NCI-H345 (cell line): ENCODE results near the gene PDPK1.
"Not testable (repeated sequence)": the region's sequence is repeated elsewhere in the genome, so short reads cannot be mapped to it uniquely, and the experiment has no call there.

Source experiments
- DNase-seq: peaks from one replicate; lab custom pipeline; 2025; lab: John Stamatoyannopoulos, UW

The PDPK1 gene

GRCh38 chr16:2611877-2612276 lies 74.1 kb downstream of the PDPK1 start:
- not testable (repeated sequence) for DNase-seq

- not testable (repeated sequence) for DNase-seq
Measured at GRCh38 chr16:2613251-2613650, 75.4 kb downstream of the PDPK1 start.

DNA sequence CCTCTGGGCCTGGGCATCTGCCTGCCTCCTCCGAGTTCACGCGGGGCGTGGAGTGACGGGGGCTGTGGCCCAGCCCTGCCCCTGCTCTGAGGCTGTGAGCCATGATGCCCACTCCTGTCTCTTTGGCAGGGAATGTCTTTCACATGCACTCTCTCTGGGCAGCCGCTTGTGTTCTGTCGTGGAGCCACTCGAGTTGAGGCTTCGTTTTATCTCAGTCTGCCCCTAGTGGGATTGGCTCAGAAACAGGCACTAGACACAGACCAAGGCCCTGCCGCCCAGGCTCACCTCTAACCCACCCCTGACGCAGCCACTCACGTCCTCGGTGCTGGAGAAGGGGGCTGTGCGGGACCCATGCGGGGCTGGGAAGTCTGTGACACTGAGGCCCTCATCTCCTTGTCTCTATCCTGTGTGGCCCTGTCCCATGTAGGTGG lies 77.0 kb downstream of the PDPK1 start:
- no peak for DNase-seq

DNA sequence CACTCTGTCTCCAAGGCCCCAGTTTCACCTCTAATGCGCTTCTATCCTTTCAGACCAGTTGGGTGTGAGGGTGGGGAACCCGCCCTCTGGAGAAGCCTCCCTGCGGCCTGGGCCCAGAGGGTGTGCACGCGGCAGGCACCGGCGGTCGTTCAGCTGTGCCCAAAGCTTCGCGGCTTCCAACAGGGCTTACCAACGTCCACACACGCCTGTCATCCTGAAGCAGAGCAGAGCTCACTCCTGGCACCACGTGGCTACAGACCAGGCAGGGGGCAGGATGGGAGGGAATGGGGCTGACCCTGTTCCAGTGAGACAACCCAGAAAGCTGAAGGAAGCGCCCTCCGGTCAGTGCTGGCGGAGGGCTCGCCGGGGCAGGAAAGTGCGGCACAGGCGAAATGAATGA lies 81.1 kb downstream of the PDPK1 start:
- not testable (repeated sequence) for DNase-seq

DNA sequence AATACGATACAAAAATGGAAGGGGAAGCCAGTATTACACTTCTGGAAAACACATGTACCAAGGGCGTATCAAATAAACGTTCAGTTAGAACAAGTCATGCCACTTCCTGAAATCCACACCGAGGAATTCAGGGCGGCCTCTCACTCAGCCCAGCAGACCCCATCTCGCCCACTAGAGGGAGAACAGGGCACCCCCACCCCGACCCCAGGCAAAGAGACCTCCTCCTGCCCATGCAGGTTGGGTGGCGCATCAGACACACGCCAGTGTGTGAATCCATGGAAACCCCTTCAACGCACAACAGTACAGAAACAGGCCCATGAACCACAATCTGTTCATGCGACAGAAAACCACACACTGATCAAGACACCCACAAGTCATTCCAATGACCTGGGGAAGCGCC lies 81.8 kb downstream of the PDPK1 start:
- not testable (repeated sequence) for DNase-seq

DNA sequence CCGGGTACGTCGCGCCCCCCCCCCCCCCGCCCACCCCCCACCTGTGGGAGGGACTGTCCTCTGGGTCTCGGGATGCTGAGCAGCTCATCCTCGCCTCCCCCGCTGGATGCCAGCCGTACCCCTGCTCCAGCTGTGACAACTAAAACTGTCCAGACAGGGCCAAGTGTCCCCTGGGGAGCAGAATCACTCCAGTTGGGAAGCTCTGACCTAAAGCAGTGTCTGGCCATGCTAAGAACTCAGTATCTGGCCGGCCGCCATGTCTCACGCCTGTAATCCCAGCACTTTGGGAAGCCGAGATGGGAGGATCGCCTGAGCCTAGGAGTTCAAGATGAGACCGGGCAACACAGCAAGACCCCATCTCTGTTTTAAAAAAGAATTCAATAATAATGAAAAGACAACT lies 83.0 kb downstream of the PDPK1 start:
- DNase-seq: not testable (repeated sequence)

DNA sequence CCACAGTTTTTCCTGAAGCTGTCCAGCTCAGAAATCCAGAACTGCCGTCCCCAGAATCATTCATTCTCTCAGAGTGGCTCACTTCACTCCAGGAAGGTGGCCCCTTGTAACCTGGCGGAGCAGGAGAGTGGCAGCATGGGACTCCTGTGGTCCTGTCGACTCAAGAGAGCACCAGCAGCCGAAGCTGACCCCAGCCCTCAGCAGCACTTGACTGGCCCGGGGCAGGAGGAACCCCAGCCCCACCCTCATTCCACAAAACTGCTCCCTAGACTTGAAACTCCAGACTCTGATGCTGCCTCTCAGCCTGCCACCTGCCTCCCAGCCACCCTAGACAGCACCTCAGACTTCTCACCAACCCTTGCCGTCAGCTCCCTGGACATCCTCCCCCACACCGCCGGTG lies 83.6 kb downstream of the PDPK1 start:
- DNase-seq: not testable (repeated sequence)

GRCh38 chr16:2627075-2627474 lies 89.3 kb downstream of the PDPK1 start:
- not testable (repeated sequence) for DNase-seq

GRCh38 chr16:2631203-2631602 lies 93.4 kb downstream of the PDPK1 start:
- not testable (repeated sequence) for DNase-seq

DNA sequence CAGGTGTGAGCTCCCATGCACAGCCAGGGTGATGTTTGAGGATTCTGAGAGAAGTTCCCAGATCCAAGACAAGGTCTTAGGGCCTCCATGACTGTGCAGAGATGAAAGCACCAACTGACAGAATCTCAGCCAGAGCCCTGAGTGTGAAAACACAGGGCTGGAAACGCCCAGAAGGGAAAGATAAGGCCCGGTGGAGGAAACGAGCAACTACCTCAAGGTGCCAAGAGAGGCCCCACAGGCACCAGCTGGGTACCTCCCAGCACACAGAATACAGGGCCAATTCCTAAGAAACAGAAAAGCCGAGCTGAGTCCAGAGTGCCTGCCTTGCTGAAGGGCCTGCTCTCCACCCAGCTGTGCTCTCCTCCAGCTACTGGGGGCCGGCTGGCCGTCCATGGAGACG lies 94.5 kb downstream of the PDPK1 start:
- not testable (repeated sequence) for DNase-seq

DNA sequence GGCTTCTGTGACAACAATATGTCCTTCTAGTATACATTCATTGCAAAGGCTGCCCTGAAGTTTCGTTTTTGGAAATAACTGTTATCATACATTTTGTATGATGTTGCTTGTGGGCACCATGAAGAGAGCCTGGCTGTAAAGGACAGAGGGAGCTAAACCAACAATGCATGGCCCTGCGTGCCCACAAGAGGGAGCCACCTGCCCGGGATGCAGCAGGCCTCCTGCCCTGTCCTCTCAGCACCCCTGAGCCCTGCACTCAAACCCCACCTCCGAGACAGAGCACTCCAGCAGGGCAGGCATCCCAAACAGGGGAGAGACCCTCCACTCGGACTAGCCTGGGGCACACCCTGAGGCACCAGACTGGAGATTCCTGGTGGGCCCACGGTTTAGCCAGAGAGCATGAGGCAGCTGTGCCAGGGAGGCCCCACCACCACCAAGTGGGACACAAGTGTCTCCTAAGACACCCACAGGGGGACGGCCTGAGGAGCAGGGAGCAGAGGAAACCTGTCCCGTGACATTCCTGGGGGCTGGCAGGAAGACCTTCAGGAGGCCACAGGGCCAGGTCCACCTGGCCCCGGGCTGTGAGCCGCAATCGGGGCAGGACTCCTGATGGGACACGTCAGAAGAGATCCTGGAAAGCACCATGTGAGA lies 101.4 kb downstream of the PDPK1 start:
- DNase-seq: not testable (repeated sequence)

DNA sequence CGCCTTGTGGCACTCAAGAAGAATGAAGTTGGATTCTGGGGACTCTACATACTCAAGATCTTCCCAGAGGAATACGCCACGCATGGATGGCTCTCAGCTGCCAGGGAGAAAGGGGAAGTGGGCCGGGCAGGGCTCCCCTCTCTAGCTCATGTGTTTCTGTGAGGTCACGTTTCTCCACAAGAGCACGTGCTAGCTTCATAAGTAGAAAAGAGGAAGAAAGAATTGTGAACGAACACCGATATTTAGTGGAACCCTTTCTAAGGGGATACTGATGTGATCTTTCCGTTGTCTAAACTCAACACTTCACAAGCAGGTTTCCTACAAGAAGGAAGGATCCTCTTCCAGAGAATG lies 101.9 kb downstream of the PDPK1 start:
- not testable (repeated sequence) for DNase-seq

- not testable (repeated sequence) for DNase-seq
Measured at GRCh38 chr16:2642561-2642960, 104.7 kb downstream of the PDPK1 start.

DNA sequence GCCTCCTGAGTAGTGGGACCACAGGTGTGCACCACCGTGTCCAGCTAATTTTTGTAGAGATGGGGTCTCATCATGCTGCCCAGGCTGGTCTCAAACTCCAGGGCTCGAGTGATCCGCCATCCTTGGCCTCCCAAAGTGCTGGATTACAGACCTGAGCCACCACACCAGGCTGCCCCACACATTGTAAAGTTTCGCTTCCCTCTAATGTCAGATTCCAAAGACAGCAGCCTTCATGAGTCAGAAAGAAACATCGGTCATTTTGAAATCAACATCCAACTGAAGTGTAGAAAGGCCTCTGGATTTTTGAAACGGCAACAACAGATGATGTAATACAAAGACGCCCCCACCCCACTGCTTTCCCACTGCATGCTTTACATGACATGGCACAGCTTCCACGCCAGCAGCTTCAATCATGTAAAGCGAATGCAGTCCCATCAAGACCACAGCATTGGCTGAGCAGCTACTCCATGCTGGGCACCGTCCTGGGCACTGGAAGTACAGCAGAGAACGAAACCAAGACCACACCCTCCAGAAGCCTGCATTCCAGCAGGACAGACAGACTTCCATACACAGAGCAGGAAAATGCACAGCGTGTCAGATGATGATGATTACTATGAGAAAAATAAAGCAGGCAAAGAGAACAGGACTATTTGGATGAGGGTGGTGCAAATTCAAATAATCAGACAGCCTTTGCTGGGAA lies 107.1 kb downstream of the PDPK1 start:
- not testable (repeated sequence) for DNase-seq

- not testable (repeated sequence) for DNase-seq
Measured at GRCh38 chr16:2651268-2651871, 113.5 kb downstream of the PDPK1 start.
